Lower leg skin (tissue), 3 donors: ENCODE measurements around the gene ZBTB8B.

ENCODE experiments used
- CTCF ChIP-seq, 3 donors: fragments of 450-650 bp; IDR thresholded peaks; one replicate each; pipeline ENCODE4 v1.5.1; 2016; ENCODE audit warnings: antibody characterized with exemption in 3 of 3, mild to moderate bottlenecking in 3 of 3, moderate library complexity in 2 of 3
- POLR2A ChIP-seq, 2 donors: fragments of 450-650 bp; IDR thresholded peaks; one replicate each; pipeline ENCODE4 v1.6.1; 2016 to 2017; ENCODE audit warnings: antibody characterized with exemption in 2 of 2, mild to moderate bottlenecking in 1 of 2, moderate library complexity in 1 of 2

DNA sequence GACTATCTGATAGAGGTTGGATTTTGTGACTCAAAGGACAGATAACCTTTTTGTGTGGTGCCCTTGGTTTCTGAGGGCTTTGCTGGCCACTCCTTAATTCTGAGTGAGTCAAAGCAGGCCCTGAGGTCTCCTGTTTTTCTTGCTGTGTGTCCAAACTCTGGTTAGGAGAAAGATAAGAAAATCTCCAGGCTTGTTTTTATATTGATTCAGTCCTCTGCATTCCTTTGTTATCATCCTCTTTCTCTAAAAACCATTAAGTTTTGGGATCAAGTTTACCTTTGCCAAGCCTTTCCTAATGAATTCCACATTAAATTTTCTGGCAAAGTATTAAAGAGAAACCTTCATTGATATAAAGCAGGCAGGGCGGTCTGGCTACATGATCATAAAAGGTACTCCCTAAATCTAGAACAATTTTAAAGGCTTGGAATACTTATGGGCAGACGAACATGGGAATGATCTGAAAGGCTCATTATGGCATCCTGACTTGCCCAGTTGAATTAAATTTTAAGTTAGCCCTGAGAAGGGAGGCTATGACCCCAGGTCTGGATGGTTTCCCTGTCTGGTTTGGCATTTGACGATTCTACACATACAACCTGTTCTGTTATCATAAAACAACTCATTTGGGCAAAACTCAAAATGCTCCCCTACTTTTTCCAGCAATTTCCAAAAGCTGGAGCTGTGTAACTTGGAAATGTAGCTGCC, 20.8 kb downstream of the ZBTB8B start:
- TF ChIP-seq CTCF (IDR thresholded peaks at IDR 0.05) (no peak), POLR2A (IDR thresholded peaks at IDR 0.05) (no peak)
